ENCODE data around the gene REPS2.
A peak's percentile ranks its signal among the peaks of the same experiment; 100 is the strongest.
"Not testable (repeated sequence)": the region's sequence is repeated elsewhere in the genome, so short reads cannot be mapped to it uniquely, and the experiment has no call there.

REPS2 gene

DNA sequence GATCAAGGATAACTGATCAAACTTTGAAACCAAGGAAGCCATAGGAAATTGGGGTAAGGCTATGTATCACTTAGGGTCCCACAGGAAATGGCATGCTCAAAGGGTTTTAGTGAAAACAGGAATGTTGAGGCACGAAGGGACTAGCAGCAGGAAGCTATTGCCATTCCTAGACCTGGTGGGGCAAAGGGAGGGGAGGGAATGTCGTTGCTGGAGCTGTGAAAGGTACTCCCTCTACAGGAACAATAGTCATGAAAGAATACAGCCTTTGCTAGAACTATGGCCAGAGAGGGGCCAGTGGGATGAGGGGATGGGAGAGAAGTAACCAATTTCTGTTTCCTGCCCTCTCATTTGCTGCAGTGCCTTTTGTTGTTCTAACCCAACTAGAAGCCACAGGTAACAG, 11.9 kb downstream of the REPS2 start:
- TF ChIP-seq, protein P1, sequence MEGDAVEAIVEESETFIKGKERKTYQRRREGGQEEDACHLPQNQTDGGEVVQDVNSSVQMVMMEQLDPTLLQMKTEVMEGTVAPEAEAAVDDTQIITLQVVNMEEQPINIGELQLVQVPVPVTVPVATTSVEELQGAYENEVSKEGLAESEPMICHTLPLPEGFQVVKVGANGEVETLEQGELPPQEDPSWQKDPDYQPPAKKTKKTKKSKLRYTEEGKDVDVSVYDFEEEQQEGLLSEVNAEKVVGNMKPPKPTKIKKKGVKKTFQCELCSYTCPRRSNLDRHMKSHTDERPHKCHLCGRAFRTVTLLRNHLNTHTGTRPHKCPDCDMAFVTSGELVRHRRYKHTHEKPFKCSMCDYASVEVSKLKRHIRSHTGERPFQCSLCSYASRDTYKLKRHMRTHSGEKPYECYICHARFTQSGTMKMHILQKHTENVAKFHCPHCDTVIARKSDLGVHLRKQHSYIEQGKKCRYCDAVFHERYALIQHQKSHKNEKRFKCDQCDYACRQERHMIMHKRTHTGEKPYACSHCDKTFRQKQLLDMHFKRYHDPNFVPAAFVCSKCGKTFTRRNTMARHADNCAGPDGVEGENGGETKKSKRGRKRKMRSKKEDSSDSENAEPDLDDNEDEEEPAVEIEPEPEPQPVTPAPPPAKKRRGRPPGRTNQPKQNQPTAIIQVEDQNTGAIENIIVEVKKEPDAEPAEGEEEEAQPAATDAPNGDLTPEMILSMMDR (conservative IDR thresholded peaks at IDR 0.05; ENCODE audit: low read depth, low read length) = no peak
- H3K4me3 ChIP-seq (ENCODE audit: low read depth, low read length) = no peak overlapping the region
- DNase-seq (ENCODE audit: low read depth) = no peak

DNA sequence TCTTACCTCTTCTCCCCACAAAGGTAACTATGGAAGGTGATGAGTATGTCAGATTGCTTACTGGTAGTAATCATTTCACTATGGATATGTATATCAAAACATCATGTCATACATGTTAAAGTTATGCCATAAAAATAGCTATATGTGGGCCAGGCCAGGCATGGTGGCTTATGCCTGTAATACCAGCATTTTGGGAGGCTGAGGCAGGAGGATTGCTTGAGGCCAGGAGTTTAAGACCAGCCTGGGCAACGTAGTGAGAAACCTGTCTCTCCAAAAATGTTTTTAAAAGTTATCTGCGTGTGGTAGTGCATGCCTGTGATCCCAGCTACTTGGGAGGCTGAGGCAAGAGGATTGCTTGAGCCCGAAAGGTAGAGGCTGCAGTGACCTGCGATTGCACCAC, 16.2 kb downstream of the REPS2 start:
- not testable (repeated sequence) for DNase-seq (ENCODE audit: low read depth); H3K4me3 ChIP-seq (ENCODE audit: low read depth, low read length)

DNA sequence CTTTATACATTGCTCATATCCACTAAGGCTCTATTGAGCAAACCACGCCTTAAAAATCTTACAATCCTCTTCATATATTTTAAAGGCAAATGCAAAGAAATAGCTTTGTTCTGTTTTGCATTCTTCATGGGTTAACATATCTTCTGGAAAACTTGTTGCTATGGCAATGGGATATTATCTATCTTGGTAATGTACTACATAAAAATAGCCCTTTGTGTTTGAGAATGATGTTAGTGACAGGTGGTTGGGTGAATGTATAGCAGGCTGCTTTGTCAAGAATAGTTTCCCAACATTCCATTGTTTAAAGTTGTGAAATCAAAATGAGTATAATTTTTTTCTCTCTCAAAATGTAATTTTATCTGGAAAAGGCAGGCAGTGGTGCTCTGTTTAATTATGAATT, 16.8 kb downstream of the REPS2 start:
- TF ChIP-seq, protein P1 (conservative IDR thresholded peaks at IDR 0.05; ENCODE audit: low read depth, low read length) = no peak
- DNase-seq (ENCODE audit: low read depth) = no peak
- H3K4me3 ChIP-seq (ENCODE audit: low read depth, low read length) = no peak overlapping the region

DNA sequence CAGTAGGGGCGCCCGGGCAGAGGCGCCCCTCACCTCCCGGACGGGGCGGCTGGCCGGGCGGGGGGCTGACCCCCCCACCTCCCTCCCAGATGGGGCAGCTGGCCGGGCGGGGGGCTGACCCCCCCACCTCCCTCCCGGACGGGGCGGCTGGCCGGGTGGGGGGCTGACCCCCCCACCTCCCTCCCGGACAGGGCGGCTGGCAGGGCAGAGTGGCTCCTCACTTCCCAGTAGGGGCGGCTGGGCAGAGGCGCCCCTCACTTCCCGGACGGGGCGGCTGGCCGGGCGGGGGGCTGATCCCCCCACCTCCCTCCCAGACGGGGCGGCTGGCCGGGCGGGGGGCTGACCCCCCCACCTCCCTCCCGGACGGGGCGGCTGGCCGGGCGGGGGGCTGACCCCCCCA, 18.5 kb downstream of the REPS2 start:
- not testable (repeated sequence) for H3K4me3 ChIP-seq (ENCODE audit: low read depth, low read length); DNase-seq (ENCODE audit: low read depth)

DNA sequence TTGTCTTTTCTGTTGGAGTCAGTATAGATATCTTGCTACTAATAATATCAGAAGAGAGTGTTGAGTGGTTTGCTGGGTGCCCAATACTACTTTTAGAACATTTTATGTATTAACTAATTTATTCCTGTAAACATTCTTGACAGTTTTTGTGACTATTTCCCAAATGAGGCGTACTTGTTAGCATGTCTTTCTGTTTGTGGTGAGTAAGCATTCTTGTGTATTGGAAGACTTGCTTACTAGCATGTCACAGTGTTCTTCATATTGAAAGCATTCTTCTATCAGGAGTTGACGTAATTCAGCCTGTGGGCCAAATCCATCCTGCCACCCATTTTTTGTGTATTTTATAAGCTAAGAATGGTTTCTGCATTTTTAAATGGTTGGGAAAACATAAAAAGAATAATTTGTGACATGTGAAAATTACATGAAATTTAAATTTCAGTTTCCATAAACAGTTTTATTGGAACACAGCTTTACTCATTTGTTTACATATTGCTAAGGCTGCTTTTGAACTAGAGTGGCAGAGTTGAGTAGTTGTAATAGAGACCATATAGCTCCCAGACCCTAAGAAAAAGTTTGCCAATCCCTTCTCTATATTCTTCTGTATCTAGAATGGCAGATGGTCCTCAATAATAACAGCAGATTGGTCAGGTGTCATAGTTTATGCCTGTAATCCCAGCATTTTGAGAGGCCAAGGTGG, 20.4 kb downstream of the REPS2 start:
- H3K4me3 ChIP-seq (ENCODE audit: low read depth, low read length) = no peak overlapping the region
- DNase-seq (ENCODE audit: low read depth) = no peak
- TF ChIP-seq, protein P1 (conservative IDR thresholded peaks at IDR 0.05; ENCODE audit: low read depth, low read length) = no peak

DNA sequence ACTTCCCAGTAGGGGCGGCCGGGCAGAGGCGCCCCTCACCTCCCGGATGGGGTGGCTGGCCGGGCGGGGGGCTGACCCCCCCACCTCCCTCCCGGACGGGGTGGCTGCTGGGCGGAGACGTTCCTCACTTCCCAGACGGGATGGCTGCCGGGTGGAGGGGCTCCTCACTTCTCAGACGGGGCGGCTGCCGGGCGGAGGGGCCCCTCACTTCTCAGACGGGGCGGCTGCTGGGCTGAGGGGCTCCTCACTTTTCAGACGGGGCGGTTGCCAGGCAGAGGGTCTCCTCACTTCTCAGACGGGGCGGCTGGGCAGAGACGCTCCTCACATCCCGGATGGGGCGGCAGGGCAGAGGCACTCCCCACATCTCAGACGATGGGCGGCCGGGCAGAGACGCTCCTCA, 22.3 kb downstream of the REPS2 start:
- not testable (repeated sequence) for H3K4me3 ChIP-seq (ENCODE audit: low read depth, low read length); DNase-seq (ENCODE audit: low read depth)

DNA sequence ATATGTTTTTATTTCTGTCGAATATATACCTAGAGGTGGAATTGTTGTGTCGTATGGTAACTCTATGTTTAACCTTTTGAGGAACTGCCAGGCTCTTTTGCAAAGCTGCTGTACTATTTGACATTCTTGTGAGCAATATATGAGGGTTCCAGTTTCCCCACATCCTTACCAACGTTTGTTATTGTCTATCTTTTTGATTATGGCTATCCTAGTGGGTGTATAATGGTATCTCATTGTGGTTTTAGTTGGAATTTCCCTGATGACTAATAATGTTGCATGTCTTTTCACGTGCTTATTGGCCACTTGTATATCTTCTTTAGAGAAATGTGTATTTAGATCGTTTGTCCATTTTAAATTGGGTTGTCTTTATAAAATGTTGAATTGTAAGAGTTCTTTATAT, 24.5 kb downstream of the REPS2 start:
- DNase-seq (ENCODE audit: low read depth) = peak; percentile 55
- TF ChIP-seq, protein P1 (conservative IDR thresholded peaks at IDR 0.05; ENCODE audit: low read depth, low read length) = no peak
- no peak overlapping the region for H3K4me3 ChIP-seq (ENCODE audit: low read depth, low read length)

DNA sequence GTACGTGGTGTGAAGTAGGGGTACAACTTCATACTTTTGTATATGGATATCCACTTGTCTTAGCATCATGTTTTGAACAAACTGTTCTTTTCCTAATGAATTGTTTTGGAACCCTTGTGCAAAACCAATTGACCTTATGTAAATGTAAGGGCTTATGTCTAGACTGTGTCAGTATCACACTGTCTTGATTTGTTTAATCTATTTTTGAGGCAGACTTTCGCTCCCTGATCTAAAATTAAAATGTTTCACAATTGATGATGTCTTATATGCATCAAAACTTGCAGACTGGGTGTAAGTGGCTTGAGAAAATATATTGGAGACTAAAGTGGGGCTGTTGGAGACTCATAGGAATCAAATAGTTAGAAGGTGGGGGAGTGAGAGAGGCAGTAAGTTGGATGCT, 25.2 kb downstream of the REPS2 start:
- no peak overlapping the region for H3K4me3 ChIP-seq (ENCODE audit: low read depth, low read length)
- TF ChIP-seq, protein P1 (conservative IDR thresholded peaks at IDR 0.05; ENCODE audit: low read depth, low read length) = no peak
- DNase-seq (ENCODE audit: low read depth) = no peak

DNA sequence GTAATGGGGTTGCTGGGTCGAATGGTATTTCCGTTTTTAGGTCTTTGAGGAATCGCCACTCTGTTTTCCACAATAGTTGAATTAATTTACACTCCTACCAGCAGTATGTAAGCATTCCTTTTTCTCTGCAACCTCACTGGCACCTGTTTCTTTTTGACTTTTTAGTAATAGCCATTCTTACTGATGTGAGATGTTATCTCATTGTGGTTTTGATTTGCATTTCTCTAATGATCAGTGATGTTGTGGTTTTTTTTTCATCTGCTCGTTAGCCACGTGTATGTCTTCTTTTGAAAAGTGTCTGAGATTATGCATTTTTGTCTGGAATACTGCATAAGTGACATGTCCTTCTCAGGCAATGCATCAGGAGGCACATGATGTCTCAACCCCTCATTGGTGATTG, 28.8 kb downstream of the REPS2 start:
- H3K4me3 ChIP-seq (ENCODE audit: low read depth, low read length) = no peak overlapping the region
- no peak for DNase-seq (ENCODE audit: low read depth)
- TF ChIP-seq, protein P1 (conservative IDR thresholded peaks at IDR 0.05; ENCODE audit: low read depth, low read length) = no peak
